CD4-positive, alpha-beta T cell treated with Interleukin-12 subunit alpha and Interleukin-12 subunit beta, for 1 hour (primary cell): ENCODE data around the gene BSND.
A peak's percentile ranks its signal among the peaks of the same experiment; 100 is the strongest.
"Not testable (repeated sequence)": the region's sequence is repeated elsewhere in the genome, so short reads cannot be mapped to it uniquely, and the experiment has no call there.

ENCODE experiments used
- DNase-seq: peaks from one replicate; pipeline ENCODE4 v3.0.0-alpha.2; 2020

Gene BSND

GRCh38 chr1:54998677-54999076, at the start of gene BSND:
TSS of gene BSND (plus strand) at chr1:54998933. CDS start at chr1:54999187, 254 bp downstream.
- no peak for DNase-seq

DNA sequence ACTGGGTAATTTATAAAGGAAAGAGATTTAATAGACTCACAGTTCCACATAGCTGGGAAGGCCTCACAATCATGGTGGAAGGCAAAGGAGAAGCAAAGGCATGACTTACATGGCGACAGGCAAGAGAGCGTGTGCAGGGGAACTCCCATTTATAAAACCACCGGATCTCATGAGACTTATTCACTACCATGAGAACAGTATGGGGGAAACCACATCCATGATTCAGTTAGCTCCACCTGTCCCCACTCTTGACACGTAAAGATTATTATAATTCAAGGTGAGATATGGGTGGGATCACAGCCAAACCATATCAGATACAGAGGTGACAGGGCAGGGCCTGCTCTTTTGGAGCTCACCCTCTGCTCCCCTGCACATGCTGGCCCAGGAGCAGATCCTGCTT, 49.7 kb upstream of the BSND start:
- DNase-seq: peak; percentile 22

DNA sequence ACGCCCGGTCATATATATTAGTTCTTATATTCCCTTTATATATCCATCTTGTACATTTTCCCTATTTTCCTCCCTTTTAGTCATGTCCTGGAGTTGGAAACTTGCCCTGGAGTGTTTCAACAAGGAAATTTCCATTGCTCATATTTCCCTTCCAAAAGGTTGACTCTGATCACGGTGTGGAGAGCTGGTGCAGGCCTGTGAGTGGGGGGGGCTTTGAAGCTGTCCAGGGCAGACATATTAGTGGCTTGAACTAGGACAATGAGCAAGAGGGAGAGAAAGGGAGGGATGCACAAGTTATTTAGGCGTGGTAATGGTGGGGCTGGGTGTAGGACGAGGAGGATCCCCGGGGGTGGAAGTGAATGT, 48.7 kb upstream of the BSND start:
- no peak for DNase-seq

DNA sequence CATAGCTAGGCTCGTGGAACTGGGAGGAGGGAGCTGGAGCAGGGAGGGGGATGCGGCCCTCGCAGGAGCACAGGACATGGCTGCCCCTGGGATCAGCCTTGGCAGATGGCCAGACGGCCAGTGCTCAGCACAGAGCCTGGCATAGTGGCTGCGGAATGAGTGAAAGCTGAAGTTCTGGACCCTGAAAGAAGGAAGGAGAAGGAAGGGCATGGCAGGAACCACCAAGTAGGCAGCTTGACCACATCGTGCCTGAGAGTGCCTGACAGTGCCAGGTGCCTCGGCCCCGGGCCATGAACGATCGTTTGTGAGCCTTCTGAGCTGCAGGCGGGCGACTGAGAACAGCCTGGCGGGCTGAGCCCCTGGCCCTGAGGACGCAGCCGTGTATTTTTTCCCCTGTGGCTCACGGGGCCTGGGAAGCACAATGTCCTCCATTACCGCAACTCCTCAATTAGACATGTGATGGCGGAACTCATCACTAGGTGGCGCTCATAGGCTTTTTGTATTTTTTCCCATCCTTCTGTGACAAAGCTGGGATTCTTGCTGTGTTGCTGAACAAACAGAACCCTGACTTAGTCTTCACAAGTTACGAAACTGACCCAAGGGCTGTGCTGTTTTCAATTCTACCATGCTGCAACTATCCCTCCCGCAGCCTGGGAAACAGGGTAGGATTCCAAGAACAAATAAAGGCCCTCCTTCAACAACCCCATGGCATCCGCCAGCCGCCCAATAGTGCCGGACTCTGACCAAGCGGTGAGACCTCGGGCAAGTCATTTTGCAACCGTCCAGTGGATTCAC, 48.2 kb upstream of the BSND start:
- DNase-seq: peak; percentile 55

DNA sequence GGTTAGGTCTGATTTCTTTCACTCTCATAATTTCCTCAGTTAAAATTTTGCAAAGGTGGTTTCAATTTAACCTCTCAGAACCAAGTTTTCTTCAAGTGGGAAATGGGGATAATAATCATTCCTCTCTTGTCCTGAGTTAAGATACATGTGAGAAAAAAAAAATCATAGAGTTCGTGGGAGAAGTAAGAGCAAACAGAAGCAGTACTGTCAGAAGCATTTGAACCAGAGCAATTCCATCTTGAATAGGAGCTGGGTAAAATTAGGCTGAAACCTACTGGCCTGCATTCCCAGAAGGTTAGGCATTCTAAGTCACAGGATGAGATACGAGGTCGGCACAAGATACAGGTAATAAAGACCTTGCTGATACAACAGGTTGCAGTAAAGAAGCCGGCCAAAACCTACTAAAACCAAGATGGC, 46.9 kb upstream of the BSND start:
- no peak for DNase-seq

DNA sequence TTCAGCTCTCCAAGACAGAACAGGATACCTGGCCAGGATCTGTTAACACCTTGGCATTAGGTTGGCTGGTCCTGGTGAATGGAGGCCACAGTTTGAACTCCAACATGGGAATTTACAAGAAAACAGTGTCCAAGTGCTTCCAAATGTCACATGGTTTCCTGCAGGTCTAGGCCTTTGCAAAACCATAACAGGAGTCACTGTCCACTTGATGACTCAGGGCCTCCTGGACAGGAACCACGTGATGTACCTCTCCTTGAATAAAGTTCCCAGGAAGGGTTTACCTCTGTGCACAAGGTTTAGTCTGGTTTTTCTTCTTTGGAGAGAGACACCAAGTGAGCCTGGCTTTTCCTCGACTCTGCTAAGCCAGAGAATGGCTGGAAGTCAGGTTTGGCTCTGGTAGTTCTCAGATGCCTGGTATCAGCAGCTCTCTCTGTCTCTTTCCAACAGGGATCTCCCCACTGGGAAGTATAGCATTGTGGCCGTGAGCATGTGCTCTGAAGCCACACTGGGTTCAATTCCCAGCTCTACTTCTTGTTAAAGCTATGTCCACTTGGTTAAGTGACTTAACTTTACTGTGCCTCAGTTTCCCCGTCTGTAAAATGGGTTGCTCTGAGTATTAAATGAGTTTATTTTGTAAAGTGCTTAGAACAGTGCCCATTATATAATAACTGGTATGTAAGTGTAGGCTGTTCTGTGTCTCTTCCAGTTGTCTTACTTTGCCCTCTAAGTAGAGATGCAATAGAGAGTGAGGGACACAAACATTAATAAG, 45.6 kb upstream of the BSND start:
- DNase-seq: no peak

DNA sequence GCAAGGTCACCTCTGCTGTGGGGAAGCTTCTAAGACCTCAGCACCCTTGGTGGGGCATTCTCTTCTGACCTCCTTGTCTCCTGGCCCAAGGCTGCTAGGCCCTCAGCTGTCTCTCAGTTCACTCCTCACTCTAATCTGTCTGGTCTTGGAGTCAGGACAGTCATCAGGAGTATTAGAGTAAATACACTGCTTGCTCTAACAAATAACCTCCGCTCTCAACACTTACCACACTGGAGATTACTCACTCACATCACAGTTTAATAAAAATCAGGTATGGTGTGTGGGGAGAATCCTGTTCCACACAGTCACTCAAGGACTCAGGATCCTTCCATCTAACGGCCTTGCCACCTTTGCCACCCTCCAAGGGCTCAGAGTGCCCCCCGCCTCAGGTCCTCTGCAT, 44.9 kb upstream of the BSND start:
- DNase-seq: no peak

GRCh38 chr1:54955359-54955758, 43.4 kb upstream of the BSND start:
- DNase-seq: no peak

DNA sequence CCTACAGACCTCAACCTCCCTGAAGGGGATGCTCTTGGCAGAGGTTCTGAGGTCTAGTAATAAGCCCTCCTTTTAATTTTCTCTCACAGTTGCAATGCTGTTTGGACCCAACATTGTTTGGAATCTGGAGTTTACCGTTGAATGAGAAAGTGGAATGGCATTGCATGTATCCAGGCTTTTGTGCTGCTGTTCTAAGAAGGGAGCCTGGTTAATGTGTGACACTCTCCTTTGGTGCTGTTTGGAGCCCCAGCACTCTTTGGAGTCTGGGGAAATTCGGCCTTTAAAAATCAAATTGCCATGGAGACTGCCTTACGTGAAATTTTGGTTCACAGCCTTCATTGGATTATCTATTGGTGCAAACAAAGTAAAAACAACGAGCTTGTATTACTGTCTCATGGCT, 42.0 kb upstream of the BSND start:
- no peak for DNase-seq

DNA sequence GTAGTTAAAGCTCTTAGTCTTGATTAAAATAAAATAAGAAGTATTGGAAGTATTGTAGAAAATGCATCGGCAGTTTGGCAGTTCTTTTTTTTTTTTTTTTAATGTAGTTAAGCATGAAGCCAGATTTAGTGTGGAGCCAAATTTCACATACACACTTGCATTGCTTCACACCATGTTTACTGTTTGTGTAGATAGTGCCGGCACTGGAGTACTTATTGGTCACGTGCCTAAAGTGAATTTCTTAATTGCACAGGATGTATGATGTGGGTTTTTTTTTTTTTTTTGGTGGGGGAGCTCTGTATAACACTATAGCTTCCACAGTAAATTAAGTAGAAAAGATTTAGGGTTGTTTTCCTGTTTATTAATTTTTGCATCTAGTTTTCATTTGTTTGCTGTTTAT, 39.5 kb upstream of the BSND start:
- no peak for DNase-seq

DNA sequence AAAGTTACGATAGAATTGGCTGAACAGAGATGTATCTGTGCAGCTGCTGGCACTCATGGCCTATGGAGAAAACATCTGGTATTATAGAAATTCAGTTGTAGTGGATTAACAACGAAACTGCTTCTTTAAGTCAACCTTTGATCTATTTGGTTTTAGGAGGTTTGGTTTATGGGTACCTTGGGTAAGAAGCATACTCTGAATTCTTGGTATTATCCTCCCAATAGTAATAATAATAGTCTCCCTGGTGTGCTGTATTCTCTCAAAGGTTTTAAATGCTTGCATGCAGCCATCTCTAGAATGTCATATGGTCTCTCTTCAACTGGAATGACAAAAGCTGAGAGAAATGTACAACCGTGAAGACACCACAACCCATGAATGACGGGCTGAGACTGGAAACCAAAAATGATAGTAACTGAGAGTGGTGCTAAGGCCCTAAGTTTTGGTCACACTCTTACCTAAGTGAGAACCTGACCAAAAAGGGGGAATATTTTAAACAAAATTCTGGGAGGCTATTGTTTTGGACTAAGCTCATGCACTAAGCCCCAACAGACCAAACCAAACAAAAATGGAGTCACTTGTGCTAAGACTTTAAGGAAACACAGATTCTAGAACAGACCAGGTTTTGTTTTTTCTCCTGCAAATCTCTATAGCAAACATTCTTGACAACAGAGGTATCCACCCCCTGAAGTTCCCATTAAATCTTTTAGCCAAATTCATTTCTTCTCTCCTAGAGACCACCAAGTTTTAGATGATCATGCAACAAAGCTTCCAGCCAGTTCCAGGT, 35.9 kb upstream of the BSND start:
- no peak for DNase-seq

- DNase-seq: not testable (repeated sequence)
Observed at GRCh38 chr1:54963829-54964228, 34.9 kb upstream of the BSND start.

DNA sequence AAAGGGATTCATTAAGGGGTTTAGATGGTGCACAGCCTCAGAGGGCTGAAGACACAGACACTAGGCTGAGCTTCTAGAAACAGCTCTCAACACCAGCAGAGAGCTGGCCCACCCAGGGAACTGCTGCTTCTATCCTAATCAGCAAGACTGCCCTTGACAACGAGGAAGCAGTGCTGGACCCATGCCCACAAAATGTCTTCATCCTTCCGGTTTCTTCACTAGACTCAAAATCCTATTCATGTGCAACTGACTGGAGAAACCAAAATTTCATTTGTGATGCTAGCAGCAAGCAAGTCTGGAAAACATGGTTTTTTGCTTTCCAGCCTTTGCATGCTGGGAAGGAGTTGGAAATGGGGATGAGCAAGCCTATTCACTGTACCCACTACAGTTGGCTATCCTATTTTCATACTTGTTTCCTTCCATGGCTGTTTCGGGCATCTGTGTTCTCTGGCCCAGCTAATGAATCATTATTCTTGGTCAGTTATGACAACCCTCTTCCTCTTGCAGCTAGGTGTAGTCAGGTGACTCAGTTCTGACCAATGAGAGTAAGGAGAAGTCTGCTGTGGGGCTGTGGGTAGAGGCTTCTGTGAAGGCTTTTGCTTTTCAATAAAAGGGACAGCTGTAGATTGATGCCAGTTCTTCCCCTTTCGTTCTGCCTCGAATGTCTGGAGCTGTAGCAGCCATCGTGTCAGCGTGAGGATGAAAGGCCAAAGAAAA, 33.0 kb upstream of the BSND start:
- DNase-seq: peak; percentile 17

- DNase-seq: no peak
Observed at GRCh38 chr1:54967372-54967771, 31.4 kb upstream of the BSND start.

- DNase-seq: no peak
Observed at GRCh38 chr1:54968551-54968950, 30.2 kb upstream of the BSND start.

DNA sequence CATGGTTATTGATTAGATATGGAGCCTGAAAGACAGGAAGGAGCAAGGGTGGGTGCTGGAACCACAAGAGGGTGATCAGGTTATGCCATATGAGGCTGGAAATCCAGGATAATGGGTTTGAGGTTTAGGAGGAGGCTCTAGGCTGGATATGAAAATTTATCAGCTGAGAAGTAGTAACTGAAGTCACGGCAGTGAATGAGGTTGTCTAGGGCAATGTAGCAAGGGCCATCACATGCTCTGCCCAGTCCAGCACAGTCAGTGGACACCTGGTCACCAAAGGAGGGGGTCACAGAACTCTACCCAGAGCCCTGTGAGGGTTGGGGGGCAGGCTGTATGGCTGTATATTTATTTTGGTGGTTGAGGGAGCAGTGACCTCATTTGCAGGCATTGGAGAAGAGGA, 28.9 kb upstream of the BSND start:
- DNase-seq: no peak

GRCh38 chr1:54970901-54971300, 27.8 kb upstream of the BSND start:
- no peak for DNase-seq

DNA sequence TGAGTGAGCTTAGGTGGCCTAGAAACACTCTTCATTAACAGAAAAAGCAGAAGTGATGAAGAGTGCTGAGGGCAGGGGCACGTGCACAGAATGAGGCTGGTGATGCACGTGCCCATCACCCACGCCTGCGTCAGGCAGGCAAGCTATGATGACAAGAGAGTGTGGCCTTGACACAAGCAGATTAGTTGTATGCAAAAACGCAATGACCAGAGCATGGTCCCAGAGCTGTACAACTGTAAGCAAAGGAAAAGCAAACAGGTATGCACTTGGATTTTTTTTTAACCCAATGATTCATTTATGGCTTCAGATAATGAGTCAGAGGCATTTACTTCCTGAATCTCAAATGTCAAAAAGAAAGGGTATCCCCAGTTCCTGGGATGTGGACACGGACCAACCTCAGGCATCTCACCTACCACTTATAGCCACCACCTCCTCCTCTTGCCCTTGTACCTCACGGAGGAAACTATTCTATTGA, 27.4 kb upstream of the BSND start:
- DNase-seq: no peak

GRCh38 chr1:54972436-54972835, 26.3 kb upstream of the BSND start:
- no peak for DNase-seq

GRCh38 chr1:54973205-54973921, 25.4 kb upstream of the BSND start:
- DNase-seq: no peak

DNA sequence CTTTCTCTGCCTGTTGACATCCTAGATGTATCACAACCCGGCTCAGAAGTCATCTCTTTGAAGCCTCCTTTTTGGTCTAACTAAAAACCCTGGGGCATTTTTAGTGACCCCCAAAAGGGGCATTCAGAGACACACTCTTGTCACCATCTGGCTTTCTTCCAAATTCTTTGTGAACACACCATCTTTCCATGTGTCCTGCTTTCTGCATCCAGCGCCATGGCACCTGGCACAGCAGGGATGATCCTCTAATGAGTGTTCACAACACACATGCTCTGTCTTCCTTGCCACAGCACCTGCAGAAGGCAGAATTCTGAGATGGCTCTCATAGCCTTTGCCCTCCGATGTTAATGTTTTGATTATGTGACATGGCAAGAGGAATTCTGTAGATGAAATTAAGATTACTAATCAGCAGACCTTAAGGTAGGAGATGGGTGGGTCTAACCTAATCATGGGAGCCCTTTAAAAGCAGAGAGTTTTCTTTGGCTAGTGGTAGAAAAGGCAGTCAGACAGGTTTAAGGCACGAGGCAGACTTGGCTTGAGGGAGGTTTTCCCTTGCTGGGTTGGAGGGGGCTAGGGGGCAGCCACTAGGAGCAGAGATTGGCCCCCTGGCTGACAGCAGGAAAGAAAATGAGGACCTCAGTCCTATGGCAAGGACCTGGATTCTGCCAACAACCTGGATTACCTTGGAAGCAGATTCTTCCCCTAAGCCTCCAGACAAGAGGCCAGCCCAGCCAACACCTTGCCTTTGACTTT, 23.2 kb upstream of the BSND start:
- DNase-seq: no peak
